Mesodermal cell (in vitro differentiated cells): ENCODE measurements around the gene PUS1.

ENCODE experiments used
- H3K27ac ChIP-seq: 2 replicates; pipeline ENCODE4 v1.7.0; 2013; ENCODE audit warnings: mild to moderate bottlenecking, low read depth, low read length, moderate library complexity; ENCODE audit not compliant: severe bottlenecking
- H3K36me3 ChIP-seq: 2 replicates; pipeline ENCODE4 v1.7.1; 2013; ENCODE audit warnings: mild to moderate bottlenecking, low read length, moderate library complexity; ENCODE audit not compliant: control insufficient read depth, insufficient read depth
- H3K4me1 ChIP-seq: one replicate; pipeline ENCODE4 v1.7.1; 2013; ENCODE audit warnings: mild to moderate bottlenecking, low read length; ENCODE audit not compliant: insufficient read depth, control insufficient read depth, poor library complexity, severe bottlenecking
- H3K4me3 ChIP-seq: 2 replicates; pipeline ENCODE4 v1.7.0; 2013; ENCODE audit warnings: low read length, control low read depth, mild to moderate bottlenecking; ENCODE audit not compliant: insufficient read depth, poor library complexity, severe bottlenecking; ENCODE audit errors: extremely low read depth
- H3K9me3 ChIP-seq: 2 replicates; pipeline ENCODE4 v1.7.1; 2013; ENCODE audit warnings: mild to moderate bottlenecking, low read length, moderate library complexity; ENCODE audit not compliant: control insufficient read depth
- WGBS, 2 experiments: methylation state at CpG; one replicate each; pipeline ENCODE4 v1.1.5; 2013; ENCODE audit warnings: missing lambda C conversion rate in 2 of 2; ENCODE audit not compliant: insufficient coverage in 2 of 2; 5-methylcytosine and 5-hydroxymethylcytosine counted together

PUS1 gene

GRCh38 chr12:131894981-131895639 is 34.0 kb upstream of the PUS1 start:
- Histone ChIP-seq H3K4me3 (peak overlapping the region; percentile 55), H3K9me3 (no peaks in the 10 kb centered on the region), H3K27ac (no peak overlapping the region), H3K36me3 (peaks cover 17% of the 10 kb centered on the region), H3K4me1 (peaks cover 5% of the 10 kb centered on the region)
- 2 to 4% methylated on average over 31 to 34 of the region's 54 CpGs for WGBS, 2 experiments

GRCh38 chr12:131895640-131896079 is 33.4 kb upstream of the PUS1 start:
- 6 to 8% methylated on average over 9 to 12 of the region's 12 CpGs for WGBS, 2 experiments
- Histone ChIP-seq H3K4me1 (peaks cover 9% of the 10 kb centered on the region), H3K36me3 (peaks cover 23% of the 10 kb centered on the region), H3K27ac (peak overlapping the region; percentile 88), H3K4me3 (peak overlapping the region; percentile 55), H3K9me3 (no peaks in the 10 kb centered on the region)

GRCh38 chr12:131896080-131896810 is 32.8 kb upstream of the PUS1 start:
- H3K4me3 ChIP-seq, result peak overlapping the region; percentile 55
- H3K4me1 ChIP-seq, result peaks cover 9% of the 10 kb centered on the region
- no peaks in the 10 kb centered on the region for H3K9me3 ChIP-seq
- peaks cover 27% of the 10 kb centered on the region for H3K36me3 ChIP-seq
- H3K27ac ChIP-seq, result peak overlapping the region; percentile 88
- 5% methylated on average over 30 to 39 of the region's 39 CpGs for WGBS, 2 experiments

GRCh38 chr12:131896811-131897270 is 32.2 kb upstream of the PUS1 start:
- peak overlapping the region; percentile 55 for H3K4me3 ChIP-seq
- H3K4me1 ChIP-seq, result peaks cover 9% of the 10 kb centered on the region
- H3K27ac ChIP-seq, result peak overlapping the region; percentile 88
- H3K36me3 ChIP-seq, result peaks cover 27% of the 10 kb centered on the region
- WGBS, 2 experiments, result 90 to 92% methylated on average over 11 to 14 of the region's 14 CpGs
- H3K9me3 ChIP-seq, result no peaks in the 10 kb centered on the region

- no peak overlapping the region for H3K4me3 ChIP-seq
- H3K9me3 ChIP-seq, result no peaks in the 10 kb centered on the region
- no peak overlapping the region for H3K27ac ChIP-seq
- H3K36me3 ChIP-seq, result peaks cover 27% of the 10 kb centered on the region
- peaks cover 9% of the 10 kb centered on the region for H3K4me1 ChIP-seq
- 97 to 100% methylated on average over 12 to 18 of the region's 18 CpGs for WGBS, 2 experiments
These were observed 31.8 kb upstream of the PUS1 start for GRCh38 chr12:131897276-131897675.

- no peak overlapping the region for H3K4me3 ChIP-seq
- peaks cover 27% of the 10 kb centered on the region for H3K36me3 ChIP-seq
- H3K9me3 ChIP-seq, result no peaks in the 10 kb centered on the region
- H3K27ac ChIP-seq, result no peak overlapping the region
- H3K4me1 ChIP-seq, result peaks cover 9% of the 10 kb centered on the region
- WGBS, 2 experiments, result 87% methylated on average over 6 to 9 of the region's 9 CpGs
These were observed 31.2 kb upstream of the PUS1 start for GRCh38 chr12:131897875-131898274.

- Histone ChIP-seq H3K4me3 (no peak overlapping the region), H3K36me3 (peaks cover 34% of the 10 kb centered on the region), H3K4me1 (peaks cover 9% of the 10 kb centered on the region), H3K27ac (no peak overlapping the region), H3K9me3 (no peaks in the 10 kb centered on the region)
- 95 to 96% methylated on average over 6 of the region's 6 CpGs for WGBS, 2 experiments
These were observed 28.7 kb upstream of the PUS1 start for GRCh38 chr12:131900397-131900796.

- H3K36me3 ChIP-seq, result peaks cover 37% of the 10 kb centered on the region
- 90 to 97% methylated on average over 22 to 26 of the region's 30 CpGs for WGBS, 2 experiments
- no peak overlapping the region for H3K27ac ChIP-seq
- no peaks in the 10 kb centered on the region for H3K9me3 ChIP-seq
- no peak overlapping the region for H3K4me3 ChIP-seq
- peaks cover 5% of the 10 kb centered on the region for H3K4me1 ChIP-seq
These were observed 27.4 kb upstream of the PUS1 start for GRCh38 chr12:131901431-131902331.

- 96 to 99% methylated on average over 20 to 22 of the region's 25 CpGs for WGBS, 2 experiments
These were observed 26.5 kb upstream of the PUS1 start for GRCh38 chr12:131902332-131903241.

More at GRCh38 chr12:131902332-131903241, 26.5 kb upstream of the PUS1 start:
- Histone ChIP-seq H3K27ac (no peak overlapping the region), H3K4me3 (no peak overlapping the region), H3K9me3 (no peaks in the 10 kb centered on the region), H3K36me3 (peaks cover 33% of the 10 kb centered on the region), H3K4me1 (peaks cover 4% of the 10 kb centered on the region)
